Gastroesophageal sphincter (tissue), 4 donors: ENCODE results near the gene APCDD1L. TPM values are rescaled to one million over a fixed set of nuclear protein-coding genes. Genes with fewer than 3 reads are reported as not detected.

Experiments
- ATAC-seq: fragments of 150-250 bp; one replicate; pipeline ENCODE4 v1.9.1; 2016; ENCODE audit warnings: mild to moderate bottlenecking, moderate library complexity
- H3K27ac ChIP-seq, 4 donors: fragments of 200-600 bp; sonication (generic) in 3 of 4; 1 replicate in 3 of 4; 2 replicates in 1 of 4; pipeline ENCODE4 v1.5.1; 2016 to 2019
- H3K27me3 ChIP-seq: fragments of 200-600 bp; sonication (generic); one replicate; pipeline ENCODE4 v1.5.1; 2019
- H3K36me3 ChIP-seq, 2 donors: fragments of 200-600 bp; sonication (generic); one replicate each; pipeline ENCODE4 v1.5.1; 2019; ENCODE audit warnings: control low read depth in 1 of 2
- H3K4me1 ChIP-seq, 3 donors: fragments of 200-600 bp; sonication (generic); 1 replicate in 2 of 3; 2 replicates in 1 of 3; pipeline ENCODE4 v1.5.1; 2016 to 2019; ENCODE audit warnings: control low read depth in 2 of 3
- H3K4me3 ChIP-seq, 2 donors: fragments of 200-600 bp; sonication (generic); one replicate each; pipeline ENCODE4 v1.5.1; 2019; ENCODE audit warnings: mild to moderate bottlenecking in 1 of 2, moderate library complexity in 1 of 2
- H3K9me3 ChIP-seq, 3 donors: fragments of 200-600 bp; sonication (generic); one replicate each; pipeline ENCODE4 v1.5.1; 2017 to 2019; ENCODE audit warnings: control low read depth in 2 of 3
- EP300 ChIP-seq: sonication (generic); formaldehyde crosslinking; IDR thresholded peaks from one replicate; pipeline ENCODE4 v1.6.1; 2017; ENCODE audit warnings: antibody characterized with exemption, mild to moderate bottlenecking
- POLR2A ChIP-seq, 2 donors: fragments of 450-650 bp; IDR thresholded peaks; one replicate each; pipeline ENCODE4 v1.6.1; 2017; ENCODE audit warnings: antibody characterized with exemption in 2 of 2, mild to moderate bottlenecking in 2 of 2, moderate library complexity in 1 of 2
- POLR2AphosphoS5 ChIP-seq: sonication (generic); formaldehyde crosslinking; IDR thresholded peaks from one replicate; pipeline ENCODE4 v1.6.1; 2017; ENCODE audit warnings: antibody characterized with exemption
- whole genome bisulfite sequencing, 2 donors: methylation state at CpG; one replicate each; pipeline ENCODE4 v1.1.5; 2018; ENCODE audit warnings: low coverage in 1 of 2; 5-methylcytosine and 5-hydroxymethylcytosine counted together
- total RNA-seq, 4 donors: library from RNA; depleted of rRNA; stranded (reverse); fragments of >200 nt; gene quantifications; one replicate each; pipeline ENCODE4 v1.1.0, GENCODE V29; 2016
- TF ChIP-seq, protein P1 (sequence below), 4 experiments: fragments of 200-600 bp in 2 of 4; fragments of 450-650 bp in 2 of 4; sonication (generic) in 1 of 4; IDR thresholded peaks; one replicate each; pipeline ENCODE4 v1.5.1; 2017 to 2019; ENCODE audit warnings: antibody characterized with exemption in 4 of 4, mild to moderate bottlenecking in 2 of 4, moderate library complexity in 2 of 4

The APCDD1L gene
- total RNA-seq, 4 donors from 2014 or later: 0.40 to 1.1 (median 0.88) TPM

DNA sequence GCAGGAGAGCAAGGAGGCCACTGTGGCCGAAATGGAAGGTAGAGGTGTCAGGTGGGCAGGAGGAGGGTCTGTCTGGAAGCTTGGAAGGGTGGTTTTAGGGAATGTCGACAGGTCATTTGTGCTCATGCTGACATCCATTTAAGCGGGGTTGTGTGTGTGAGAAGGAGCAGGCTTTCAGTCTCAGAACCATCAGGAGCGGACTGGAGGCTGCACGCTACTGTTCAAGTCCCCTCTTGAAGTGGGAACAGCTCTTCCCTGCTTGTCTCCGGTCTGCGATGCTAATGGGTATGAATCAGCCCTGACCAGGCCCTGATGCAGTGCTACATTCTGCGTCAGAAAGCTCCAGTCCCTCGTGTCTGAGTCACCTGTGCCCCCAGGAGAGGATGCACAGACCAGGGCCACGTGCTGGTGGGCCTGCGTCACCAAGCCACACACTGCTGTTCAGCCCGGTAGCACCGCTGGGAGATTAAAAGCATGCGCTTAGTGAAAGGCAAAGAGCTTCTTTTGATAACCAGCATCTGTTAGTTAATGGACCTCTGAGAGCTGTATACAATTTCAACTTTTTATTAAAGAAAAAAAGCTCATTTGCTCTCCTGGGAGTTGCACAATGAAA is 58.0 kb downstream of the APCDD1L start:
- Histone ChIP-seq H3K4me1 (no peaks in the 10 kb centered on the region), H3K27me3 (no peaks in the 10 kb centered on the region), H3K27ac (no peak overlapping the region), H3K36me3 (peaks cover 0 to 9% of the 10 kb centered on the region in 2 donors), H3K9me3 (peaks cover 0 to 7% (median 0%) of the 10 kb centered on the region in 3 donors), H3K4me3 (no peak overlapping the region)
- WGBS, 2 donors: 89 to 91% methylated on average over 5 to 6 of the region's 14 CpGs
- TF ChIP-seq EP300 (no peak), POLR2AphosphoS5 (no peak), POLR2A (IDR thresholded peaks at IDR 0.05) (no peak)
- TF ChIP-seq, protein P1, sequence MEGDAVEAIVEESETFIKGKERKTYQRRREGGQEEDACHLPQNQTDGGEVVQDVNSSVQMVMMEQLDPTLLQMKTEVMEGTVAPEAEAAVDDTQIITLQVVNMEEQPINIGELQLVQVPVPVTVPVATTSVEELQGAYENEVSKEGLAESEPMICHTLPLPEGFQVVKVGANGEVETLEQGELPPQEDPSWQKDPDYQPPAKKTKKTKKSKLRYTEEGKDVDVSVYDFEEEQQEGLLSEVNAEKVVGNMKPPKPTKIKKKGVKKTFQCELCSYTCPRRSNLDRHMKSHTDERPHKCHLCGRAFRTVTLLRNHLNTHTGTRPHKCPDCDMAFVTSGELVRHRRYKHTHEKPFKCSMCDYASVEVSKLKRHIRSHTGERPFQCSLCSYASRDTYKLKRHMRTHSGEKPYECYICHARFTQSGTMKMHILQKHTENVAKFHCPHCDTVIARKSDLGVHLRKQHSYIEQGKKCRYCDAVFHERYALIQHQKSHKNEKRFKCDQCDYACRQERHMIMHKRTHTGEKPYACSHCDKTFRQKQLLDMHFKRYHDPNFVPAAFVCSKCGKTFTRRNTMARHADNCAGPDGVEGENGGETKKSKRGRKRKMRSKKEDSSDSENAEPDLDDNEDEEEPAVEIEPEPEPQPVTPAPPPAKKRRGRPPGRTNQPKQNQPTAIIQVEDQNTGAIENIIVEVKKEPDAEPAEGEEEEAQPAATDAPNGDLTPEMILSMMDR (IDR thresholded peaks at IDR 0.05): no peak
- ATAC-seq: no peak

DNA sequence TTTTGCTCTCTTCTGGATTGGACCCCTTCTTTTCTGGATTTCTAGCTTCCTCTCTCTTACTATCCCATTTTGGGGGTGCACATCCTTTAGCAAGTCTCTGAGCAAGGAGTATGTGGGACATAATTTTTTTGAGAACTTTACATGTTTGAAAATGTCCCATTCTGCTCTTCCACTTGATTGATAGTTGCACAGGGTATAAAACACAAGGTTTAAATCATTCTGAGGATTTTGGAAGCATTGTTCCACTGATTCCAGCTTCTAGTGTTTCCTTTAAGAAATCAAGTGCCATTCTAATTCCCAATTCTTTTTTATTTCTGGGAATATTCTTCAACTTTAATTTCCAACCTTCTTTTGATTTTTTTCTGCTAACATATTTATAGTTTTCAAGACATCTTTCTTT is 60.7 kb downstream of the APCDD1L start:
- H3K4me1 ChIP-seq: peaks cover 0 to 9% (median 3%) of the 10 kb centered on the region in 3 donors
- H3K27me3 ChIP-seq: no peaks in the 10 kb centered on the region
- TF ChIP-seq POLR2AphosphoS5 (no peak), POLR2A (IDR thresholded peaks at IDR 0.05) (no peak), EP300 (no peak)
- TF ChIP-seq, protein P1 (IDR thresholded peaks at IDR 0.05): no peak
- ATAC-seq: no peak
- peaks cover 0 to 7% (median 0%) of the 10 kb centered on the region in 3 donors for H3K9me3 ChIP-seq
- H3K36me3 ChIP-seq: peaks cover 0 to 18% of the 10 kb centered on the region in 2 donors
- H3K4me3 ChIP-seq: no peak overlapping the region
- no peak overlapping the region for H3K27ac ChIP-seq

DNA sequence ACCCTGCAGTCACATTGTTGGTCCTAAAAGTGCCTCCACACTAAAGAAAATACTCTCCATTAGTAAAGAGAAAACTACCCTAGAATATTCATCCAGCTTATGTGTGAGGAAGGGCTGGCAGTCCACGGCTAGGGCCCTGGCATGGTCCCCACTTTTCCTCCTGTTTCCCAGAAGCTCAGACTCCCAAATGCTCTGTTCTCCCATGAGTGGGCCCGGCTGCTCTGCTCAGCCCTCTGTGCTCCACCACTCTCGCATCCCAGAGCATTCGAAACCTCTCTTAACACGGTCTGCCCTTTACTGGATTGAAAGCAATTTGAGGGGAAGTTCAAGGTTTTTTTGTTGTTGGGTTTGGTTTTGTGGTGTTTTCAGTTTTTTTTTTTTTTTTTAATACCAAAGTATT is 61.8 kb downstream of the APCDD1L start:
- TF ChIP-seq POLR2AphosphoS5: no peak
- TF ChIP-seq EP300: no peak
- TF ChIP-seq, protein P1 (IDR thresholded peaks at IDR 0.05): no peak
- no peak for TF ChIP-seq POLR2A (IDR thresholded peaks at IDR 0.05)
- 73% methylated on average over 5 of the region's 5 CpGs; no CpG with 5 or more reads in 1 of the 2 donors for WGBS, 2 donors
- no peak overlapping the region for H3K27ac ChIP-seq
- peaks cover 0 to 25% of the 10 kb centered on the region in 2 donors for H3K36me3 ChIP-seq
- ATAC-seq: no peak
- no peaks in the 10 kb centered on the region for H3K27me3 ChIP-seq
- peaks cover 0 to 10% (median 3%) of the 10 kb centered on the region in 3 donors for H3K4me1 ChIP-seq
- H3K9me3 ChIP-seq: peaks cover 0 to 7% (median 0%) of the 10 kb centered on the region in 3 donors
- H3K4me3 ChIP-seq: no peak overlapping the region

DNA sequence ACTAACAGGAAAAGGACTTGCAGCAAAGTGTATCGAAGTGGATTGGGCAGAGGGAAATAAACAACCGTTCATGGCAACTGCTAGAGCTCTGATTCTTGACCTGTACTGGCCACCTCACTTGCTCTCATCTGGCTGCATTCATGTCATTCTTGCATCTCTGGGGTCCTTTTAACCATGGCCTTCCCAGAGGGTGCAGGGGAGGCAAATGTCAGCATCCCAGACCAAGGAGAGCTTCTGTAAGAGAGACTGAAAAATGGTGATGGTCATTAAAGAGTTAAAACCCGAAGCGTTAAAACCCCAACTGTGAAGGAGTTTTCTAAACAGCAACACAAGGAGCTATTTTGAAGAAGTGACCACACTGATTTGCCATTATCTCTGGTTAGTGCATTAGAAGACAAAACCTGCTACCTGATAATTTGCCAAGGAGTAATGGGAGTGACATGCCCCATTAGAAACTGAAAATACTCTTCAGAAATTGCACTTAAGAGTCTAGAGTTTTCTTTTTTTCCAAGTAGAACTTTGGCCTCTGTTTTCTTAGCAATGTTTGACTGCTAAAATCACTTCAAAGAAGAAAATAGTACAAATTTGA is 62.4 kb downstream of the APCDD1L start:
- no peak overlapping the region for H3K4me3 ChIP-seq
- H3K27ac ChIP-seq: no peak overlapping the region
- H3K36me3 ChIP-seq: peaks cover 0 to 30% of the 10 kb centered on the region in 2 donors
- WGBS, 2 donors: 30 to 42% methylated on average over 4 of the region's 4 CpGs
- H3K9me3 ChIP-seq: peaks cover 0 to 7% (median 0%) of the 10 kb centered on the region in 3 donors
- TF ChIP-seq POLR2A (IDR thresholded peaks at IDR 0.05) (no peak), POLR2AphosphoS5 (no peak), EP300 (no peak)
- TF ChIP-seq, protein P1 (IDR thresholded peaks at IDR 0.05): no peak
- no peak for ATAC-seq
- no peaks in the 10 kb centered on the region for H3K27me3 ChIP-seq
- H3K4me1 ChIP-seq: peaks cover 0 to 10% (median 3%) of the 10 kb centered on the region in 3 donors

DNA sequence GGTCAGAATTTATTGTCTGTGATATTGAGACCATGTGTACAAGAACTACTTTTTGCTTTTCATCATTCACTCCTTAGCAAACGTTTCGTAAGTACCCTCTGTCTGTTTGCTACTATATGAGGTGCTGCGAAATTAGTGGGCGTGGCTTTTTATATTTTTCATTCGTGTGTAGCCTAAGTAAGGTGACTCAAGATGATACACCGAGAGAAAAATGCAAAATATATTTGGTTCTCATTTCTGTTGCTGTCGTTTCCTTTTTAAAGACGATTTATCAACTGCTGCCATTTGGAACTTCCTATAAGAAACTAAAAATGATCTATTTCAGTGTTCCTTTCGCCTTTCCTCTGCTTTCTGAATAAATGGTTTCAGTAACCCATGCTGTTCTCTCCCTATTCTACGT is 64.9 kb downstream of the APCDD1L start:
- no peak for ATAC-seq
- Histone ChIP-seq H3K9me3 (peaks cover 0 to 7% (median 0%) of the 10 kb centered on the region in 3 donors), H3K4me1 (peaks cover 0 to 10% (median 3%) of the 10 kb centered on the region in 3 donors), H3K36me3 (peaks cover 0 to 41% of the 10 kb centered on the region in 2 donors), H3K4me3 (no peak overlapping the region), H3K27ac (no peak overlapping the region), H3K27me3 (no peaks in the 10 kb centered on the region)
- WGBS, 2 donors: 44 to 52% methylated on average over 10 of the region's 10 CpGs
- TF ChIP-seq EP300: no peak
- TF ChIP-seq, protein P1 (IDR thresholded peaks at IDR 0.05): no peak
- TF ChIP-seq POLR2A (IDR thresholded peaks at IDR 0.05): no peak
